Sigmoid colon (tissue), 4 donors: ENCODE results near the gene HRH1.

Experiments used
- POLR2A ChIP-seq, 2 donors: fragments of 450-650 bp; IDR thresholded peaks; one replicate each; pipeline ENCODE4 v1.6.1; 2016; ENCODE audit warnings: antibody characterized with exemption in 2 of 2, mild to moderate bottlenecking in 2 of 2, moderate library complexity in 2 of 2
- POLR2AphosphoS5 ChIP-seq, 4 donors: sonication (generic); formaldehyde crosslinking; IDR thresholded peaks; one replicate each; pipeline ENCODE4 v1.6.1; 2017; ENCODE audit warnings: antibody characterized with exemption in 4 of 4
- TF ChIP-seq, protein P1 (sequence below), 4 experiments: fragments of 450-650 bp in 3 of 4; fragments of 200-600 bp in 1 of 4; IDR thresholded peaks; one replicate each; pipeline ENCODE4 v1.5.1; 2016 to 2019; ENCODE audit warnings: antibody characterized with exemption in 4 of 4, mild to moderate bottlenecking in 3 of 4, moderate library complexity in 2 of 4

DNA sequence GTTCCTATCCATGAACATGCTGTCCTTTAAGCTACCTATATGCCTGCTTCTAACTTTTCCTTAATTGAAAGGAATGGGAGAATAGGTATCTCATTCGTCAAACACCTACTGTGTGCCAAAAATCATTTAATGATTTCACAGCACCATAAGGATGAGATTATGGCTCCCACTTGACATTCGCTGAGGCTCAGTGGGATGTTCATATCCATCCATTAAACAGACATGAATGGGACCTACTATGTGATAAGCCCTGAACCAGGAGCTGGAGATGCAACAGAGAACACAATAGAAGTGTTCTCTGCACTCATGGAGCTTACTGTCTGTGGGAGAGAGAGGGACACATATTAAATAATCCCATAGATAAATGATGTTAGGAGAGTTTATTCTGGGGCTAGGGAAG lies 49.7 kb downstream of the HRH1 start:
- TF ChIP-seq, protein P1, sequence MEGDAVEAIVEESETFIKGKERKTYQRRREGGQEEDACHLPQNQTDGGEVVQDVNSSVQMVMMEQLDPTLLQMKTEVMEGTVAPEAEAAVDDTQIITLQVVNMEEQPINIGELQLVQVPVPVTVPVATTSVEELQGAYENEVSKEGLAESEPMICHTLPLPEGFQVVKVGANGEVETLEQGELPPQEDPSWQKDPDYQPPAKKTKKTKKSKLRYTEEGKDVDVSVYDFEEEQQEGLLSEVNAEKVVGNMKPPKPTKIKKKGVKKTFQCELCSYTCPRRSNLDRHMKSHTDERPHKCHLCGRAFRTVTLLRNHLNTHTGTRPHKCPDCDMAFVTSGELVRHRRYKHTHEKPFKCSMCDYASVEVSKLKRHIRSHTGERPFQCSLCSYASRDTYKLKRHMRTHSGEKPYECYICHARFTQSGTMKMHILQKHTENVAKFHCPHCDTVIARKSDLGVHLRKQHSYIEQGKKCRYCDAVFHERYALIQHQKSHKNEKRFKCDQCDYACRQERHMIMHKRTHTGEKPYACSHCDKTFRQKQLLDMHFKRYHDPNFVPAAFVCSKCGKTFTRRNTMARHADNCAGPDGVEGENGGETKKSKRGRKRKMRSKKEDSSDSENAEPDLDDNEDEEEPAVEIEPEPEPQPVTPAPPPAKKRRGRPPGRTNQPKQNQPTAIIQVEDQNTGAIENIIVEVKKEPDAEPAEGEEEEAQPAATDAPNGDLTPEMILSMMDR (IDR thresholded peaks at IDR 0.05), result no peak
- TF ChIP-seq POLR2A (IDR thresholded peaks at IDR 0.05) (no peak), POLR2AphosphoS5 (IDR thresholded peaks at IDR 0.05) (no peak)
